ENCODE data around the gene PHAF1.

DNA sequence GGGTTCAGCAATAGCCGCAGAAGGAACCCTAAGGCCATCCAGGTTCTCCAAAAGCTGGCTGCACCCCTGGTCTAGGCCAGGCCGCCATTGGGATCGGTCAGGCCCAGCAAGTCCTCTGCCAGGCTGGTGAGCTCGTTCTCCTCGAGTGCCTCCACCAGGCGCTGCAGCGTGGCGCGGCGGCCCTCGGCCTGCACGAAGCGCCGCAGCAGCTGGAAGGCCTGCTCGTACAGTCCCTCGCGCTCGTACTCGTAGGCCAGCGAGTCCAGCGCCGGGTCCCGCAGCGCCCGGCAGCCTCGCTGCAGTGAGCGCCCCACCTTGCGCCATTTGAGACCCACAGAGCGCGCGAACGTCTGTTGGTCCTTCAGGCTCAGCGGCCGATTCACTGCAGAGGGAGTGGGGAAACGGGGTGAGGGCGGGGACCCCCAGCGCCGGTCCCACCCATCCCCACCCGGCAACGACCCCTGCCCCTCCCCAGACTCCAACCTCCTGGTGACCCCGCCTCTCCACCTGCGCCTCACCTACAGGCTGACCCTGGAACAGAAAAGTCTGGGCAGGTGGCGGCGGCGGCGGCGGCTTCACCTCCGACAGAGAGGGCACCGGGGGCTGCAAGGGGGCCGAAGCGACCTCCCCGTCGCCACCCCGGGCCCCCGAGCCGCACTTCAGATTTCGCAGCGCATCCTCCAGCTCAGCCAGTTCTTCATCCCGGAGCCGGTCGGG, 45.0 kb downstream of the PHAF1 start:
- TF ChIP-seq, protein P1, sequence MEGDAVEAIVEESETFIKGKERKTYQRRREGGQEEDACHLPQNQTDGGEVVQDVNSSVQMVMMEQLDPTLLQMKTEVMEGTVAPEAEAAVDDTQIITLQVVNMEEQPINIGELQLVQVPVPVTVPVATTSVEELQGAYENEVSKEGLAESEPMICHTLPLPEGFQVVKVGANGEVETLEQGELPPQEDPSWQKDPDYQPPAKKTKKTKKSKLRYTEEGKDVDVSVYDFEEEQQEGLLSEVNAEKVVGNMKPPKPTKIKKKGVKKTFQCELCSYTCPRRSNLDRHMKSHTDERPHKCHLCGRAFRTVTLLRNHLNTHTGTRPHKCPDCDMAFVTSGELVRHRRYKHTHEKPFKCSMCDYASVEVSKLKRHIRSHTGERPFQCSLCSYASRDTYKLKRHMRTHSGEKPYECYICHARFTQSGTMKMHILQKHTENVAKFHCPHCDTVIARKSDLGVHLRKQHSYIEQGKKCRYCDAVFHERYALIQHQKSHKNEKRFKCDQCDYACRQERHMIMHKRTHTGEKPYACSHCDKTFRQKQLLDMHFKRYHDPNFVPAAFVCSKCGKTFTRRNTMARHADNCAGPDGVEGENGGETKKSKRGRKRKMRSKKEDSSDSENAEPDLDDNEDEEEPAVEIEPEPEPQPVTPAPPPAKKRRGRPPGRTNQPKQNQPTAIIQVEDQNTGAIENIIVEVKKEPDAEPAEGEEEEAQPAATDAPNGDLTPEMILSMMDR (IDR thresholded peaks at IDR 0.05; ENCODE audit: low read length) = no peak
- no peak for TF ChIP-seq EZH2 (IDR thresholded peaks at IDR 0.05; ENCODE audit: borderline replicate concordance, low read length)
